Measurements from ENCODE around the gene LMNA. TPM values are rescaled to one million over a fixed set of nuclear protein-coding genes. Genes with fewer than 3 reads are reported as not detected.

Gene LMNA
- total and polyA plus RNA-seq, 4 donors = 60.4 to 160 (median 97.2) TPM

DNA sequence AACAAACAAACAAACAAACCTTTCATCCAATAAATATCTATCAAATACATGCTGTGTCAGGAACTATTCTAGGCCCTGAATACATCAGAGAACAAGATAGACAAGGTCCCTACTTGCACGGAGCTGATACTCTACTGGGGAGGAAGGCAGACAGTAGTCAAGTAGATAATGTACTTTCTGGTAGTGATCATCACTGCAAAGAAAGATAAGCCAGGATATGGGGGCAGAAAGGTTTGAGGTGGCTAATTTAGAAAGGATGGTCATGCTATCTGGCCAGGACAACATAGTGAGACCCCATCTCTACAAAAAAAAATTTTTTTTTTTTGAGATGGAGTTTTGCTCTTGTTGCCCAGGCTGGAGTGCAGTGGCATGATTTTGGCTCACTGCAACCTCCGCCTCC lies 22.9 kb upstream of the LMNA start:
- 79% methylated on average over 2 of the region's 2 CpGs for WGBS
- no peak for TF ChIP-seq FOXA2 (IDR thresholded peaks at IDR 0.05)
- TF ChIP-seq HNF4A (conservative IDR thresholded peaks at IDR 0.05) = no peak
- TF ChIP-seq TAF1 (conservative IDR thresholded peaks at IDR 0.05) = no peak
- TF ChIP-seq, protein P1, sequence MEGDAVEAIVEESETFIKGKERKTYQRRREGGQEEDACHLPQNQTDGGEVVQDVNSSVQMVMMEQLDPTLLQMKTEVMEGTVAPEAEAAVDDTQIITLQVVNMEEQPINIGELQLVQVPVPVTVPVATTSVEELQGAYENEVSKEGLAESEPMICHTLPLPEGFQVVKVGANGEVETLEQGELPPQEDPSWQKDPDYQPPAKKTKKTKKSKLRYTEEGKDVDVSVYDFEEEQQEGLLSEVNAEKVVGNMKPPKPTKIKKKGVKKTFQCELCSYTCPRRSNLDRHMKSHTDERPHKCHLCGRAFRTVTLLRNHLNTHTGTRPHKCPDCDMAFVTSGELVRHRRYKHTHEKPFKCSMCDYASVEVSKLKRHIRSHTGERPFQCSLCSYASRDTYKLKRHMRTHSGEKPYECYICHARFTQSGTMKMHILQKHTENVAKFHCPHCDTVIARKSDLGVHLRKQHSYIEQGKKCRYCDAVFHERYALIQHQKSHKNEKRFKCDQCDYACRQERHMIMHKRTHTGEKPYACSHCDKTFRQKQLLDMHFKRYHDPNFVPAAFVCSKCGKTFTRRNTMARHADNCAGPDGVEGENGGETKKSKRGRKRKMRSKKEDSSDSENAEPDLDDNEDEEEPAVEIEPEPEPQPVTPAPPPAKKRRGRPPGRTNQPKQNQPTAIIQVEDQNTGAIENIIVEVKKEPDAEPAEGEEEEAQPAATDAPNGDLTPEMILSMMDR (IDR thresholded peaks at IDR 0.05; ENCODE audit: low read depth, low read length, missing input control) = no peak
- no peak for TF ChIP-seq RAD21 (IDR thresholded peaks at IDR 0.05)
- TF ChIP-seq, protein P2, sequence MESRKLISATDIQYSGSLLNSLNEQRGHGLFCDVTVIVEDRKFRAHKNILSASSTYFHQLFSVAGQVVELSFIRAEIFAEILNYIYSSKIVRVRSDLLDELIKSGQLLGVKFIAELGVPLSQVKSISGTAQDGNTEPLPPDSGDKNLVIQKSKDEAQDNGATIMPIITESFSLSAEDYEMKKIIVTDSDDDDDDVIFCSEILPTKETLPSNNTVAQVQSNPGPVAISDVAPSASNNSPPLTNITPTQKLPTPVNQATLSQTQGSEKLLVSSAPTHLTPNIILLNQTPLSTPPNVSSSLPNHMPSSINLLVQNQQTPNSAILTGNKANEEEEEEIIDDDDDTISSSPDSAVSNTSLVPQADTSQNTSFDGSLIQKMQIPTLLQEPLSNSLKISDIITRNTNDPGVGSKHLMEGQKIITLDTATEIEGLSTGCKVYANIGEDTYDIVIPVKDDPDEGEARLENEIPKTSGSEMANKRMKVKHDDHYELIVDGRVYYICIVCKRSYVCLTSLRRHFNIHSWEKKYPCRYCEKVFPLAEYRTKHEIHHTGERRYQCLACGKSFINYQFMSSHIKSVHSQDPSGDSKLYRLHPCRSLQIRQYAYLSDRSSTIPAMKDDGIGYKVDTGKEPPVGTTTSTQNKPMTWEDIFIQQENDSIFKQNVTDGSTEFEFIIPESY (IDR thresholded peaks at IDR 0.05) = no peak
- TF ChIP-seq YY1 (IDR thresholded peaks at IDR 0.05) = no peak
- no peak for TF ChIP-seq SP1 (IDR thresholded peaks at IDR 0.05)
- TF ChIP-seq NR2F2 (IDR thresholded peaks at IDR 0.05) = no peak

DNA sequence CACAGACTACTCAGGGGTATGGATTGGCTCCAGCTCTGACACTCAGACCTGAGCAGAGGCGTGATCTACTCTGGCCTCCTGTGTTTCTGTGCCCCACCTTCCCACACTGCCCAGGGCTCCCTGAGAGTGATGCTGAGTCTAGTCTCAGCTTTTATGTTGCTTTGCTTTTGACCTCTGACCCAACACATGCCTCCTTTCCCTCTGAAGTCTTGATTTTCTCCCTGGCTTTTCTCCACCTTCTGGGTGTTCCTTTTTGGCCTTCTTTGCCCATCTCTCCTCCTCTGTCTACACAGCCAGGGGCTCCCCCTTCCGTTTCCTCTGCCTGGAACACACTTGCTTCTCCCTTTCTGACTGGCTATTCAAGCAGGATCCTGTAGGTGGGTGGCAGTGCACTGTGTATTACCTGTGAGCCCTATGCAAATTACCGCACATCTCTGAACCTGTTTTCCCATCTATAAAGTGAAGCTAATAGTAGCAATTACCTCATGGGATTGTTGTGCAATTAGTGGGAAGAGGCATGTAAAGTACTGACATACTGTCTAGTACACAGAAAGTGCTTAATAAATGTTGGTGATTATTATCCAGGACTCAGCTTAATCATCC lies 18.5 kb upstream of the LMNA start:
- Histone ChIP-seq H3K9me3 (ENCODE audit: control insufficient read depth in 4 of 4, low read length in 3 of 4) (no peaks in the 10 kb centered on the region), H3K9ac (ENCODE audit: low read depth in 1 of 2, low read length in 2 of 2) (no peak overlapping the region), H3K4me1 (ENCODE audit: control insufficient read depth in 4 of 4, insufficient read depth in 4 of 4, low read length in 3 of 4) (peaks cover 0 to 3% (median 2%) of the 10 kb centered on the region in 4 donors), H3K36me3 (ENCODE audit: control insufficient read depth in 4 of 4, insufficient read depth in 3 of 4, low read depth in 1 of 4, low read length in 3 of 4) (no peaks in the 10 kb centered on the region), H3K4me3 (ENCODE audit: low read depth in 1 of 3, low read length in 3 of 3) (no peak overlapping the region), H3K27me3 (ENCODE audit: control insufficient read depth in 4 of 4, insufficient read depth in 4 of 4, low read length in 3 of 4) (no peaks in the 10 kb centered on the region), H3K27ac (ENCODE audit: low read depth in 1 of 2, low read length in 2 of 2) (peak overlapping the region in 1 of 2 donors; percentile 35)
- TF ChIP-seq, protein P3, sequence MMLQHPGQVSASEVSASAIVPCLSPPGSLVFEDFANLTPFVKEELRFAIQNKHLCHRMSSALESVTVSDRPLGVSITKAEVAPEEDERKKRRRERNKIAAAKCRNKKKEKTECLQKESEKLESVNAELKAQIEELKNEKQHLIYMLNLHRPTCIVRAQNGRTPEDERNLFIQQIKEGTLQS (IDR thresholded peaks at IDR 0.05) = no peak
- TF ChIP-seq EGR1 (IDR thresholded peaks at IDR 0.05; ENCODE audit: low read depth in 2 of 2) = no peak
- no peak for TF ChIP-seq HNF4G (IDR thresholded peaks at IDR 0.05)
- no peak for TF ChIP-seq YY1 (IDR thresholded peaks at IDR 0.05)
- no peak for TF ChIP-seq TAF1 (conservative IDR thresholded peaks at IDR 0.05)
- TF ChIP-seq GABPA (IDR thresholded peaks at IDR 0.05 in 1 of 2, conservative IDR thresholded peaks at IDR 0.05 in 1 of 2) = no peak
- TF ChIP-seq, protein P4, sequence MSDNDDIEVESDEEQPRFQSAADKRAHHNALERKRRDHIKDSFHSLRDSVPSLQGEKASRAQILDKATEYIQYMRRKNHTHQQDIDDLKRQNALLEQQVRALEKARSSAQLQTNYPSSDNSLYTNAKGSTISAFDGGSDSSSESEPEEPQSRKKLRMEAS (IDR thresholded peaks at IDR 0.05) = no peak
- TF ChIP-seq, protein P2 (IDR thresholded peaks at IDR 0.05) = no peak
- TF ChIP-seq, protein P5, sequence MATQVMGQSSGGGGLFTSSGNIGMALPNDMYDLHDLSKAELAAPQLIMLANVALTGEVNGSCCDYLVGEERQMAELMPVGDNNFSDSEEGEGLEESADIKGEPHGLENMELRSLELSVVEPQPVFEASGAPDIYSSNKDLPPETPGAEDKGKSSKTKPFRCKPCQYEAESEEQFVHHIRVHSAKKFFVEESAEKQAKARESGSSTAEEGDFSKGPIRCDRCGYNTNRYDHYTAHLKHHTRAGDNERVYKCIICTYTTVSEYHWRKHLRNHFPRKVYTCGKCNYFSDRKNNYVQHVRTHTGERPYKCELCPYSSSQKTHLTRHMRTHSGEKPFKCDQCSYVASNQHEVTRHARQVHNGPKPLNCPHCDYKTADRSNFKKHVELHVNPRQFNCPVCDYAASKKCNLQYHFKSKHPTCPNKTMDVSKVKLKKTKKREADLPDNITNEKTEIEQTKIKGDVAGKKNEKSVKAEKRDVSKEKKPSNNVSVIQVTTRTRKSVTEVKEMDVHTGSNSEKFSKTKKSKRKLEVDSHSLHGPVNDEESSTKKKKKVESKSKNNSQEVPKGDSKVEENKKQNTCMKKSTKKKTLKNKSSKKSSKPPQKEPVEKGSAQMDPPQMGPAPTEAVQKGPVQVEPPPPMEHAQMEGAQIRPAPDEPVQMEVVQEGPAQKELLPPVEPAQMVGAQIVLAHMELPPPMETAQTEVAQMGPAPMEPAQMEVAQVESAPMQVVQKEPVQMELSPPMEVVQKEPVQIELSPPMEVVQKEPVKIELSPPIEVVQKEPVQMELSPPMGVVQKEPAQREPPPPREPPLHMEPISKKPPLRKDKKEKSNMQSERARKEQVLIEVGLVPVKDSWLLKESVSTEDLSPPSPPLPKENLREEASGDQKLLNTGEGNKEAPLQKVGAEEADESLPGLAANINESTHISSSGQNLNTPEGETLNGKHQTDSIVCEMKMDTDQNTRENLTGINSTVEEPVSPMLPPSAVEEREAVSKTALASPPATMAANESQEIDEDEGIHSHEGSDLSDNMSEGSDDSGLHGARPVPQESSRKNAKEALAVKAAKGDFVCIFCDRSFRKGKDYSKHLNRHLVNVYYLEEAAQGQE (IDR thresholded peaks at IDR 0.05) = no peak
- no peak for TF ChIP-seq RXRA (IDR thresholded peaks at IDR 0.05)
- TF ChIP-seq FOXA1 (IDR thresholded peaks at IDR 0.05) = no peak
- no peak for TF ChIP-seq FOXA2 (IDR thresholded peaks at IDR 0.05)
- TF ChIP-seq JUND (IDR thresholded peaks at IDR 0.05) = no peak
- no peak for TF ChIP-seq HNF4A (conservative IDR thresholded peaks at IDR 0.05)
- TF ChIP-seq NR2F2 (IDR thresholded peaks at IDR 0.05) = no peak
- no peak for TF ChIP-seq RAD21 (IDR thresholded peaks at IDR 0.05)
- TF ChIP-seq, protein P1 (IDR thresholded peaks at IDR 0.05; ENCODE audit: low read depth, low read length, missing input control) = no peak
- TF ChIP-seq SP1 (IDR thresholded peaks at IDR 0.05) = no peak
- WGBS = 90% methylated on average over 3 of the region's 3 CpGs
- DNase-seq (ENCODE audit: low spot score) = no peak

More for the DNA sequence above, 22.9 kb upstream of the LMNA start:
- H3K9me3 ChIP-seq (ENCODE audit: control insufficient read depth in 4 of 4, low read length in 3 of 4) = no peaks in the 10 kb centered on the region
- no peaks in the 10 kb centered on the region for H3K27me3 ChIP-seq (ENCODE audit: control insufficient read depth in 4 of 4, insufficient read depth in 4 of 4, low read length in 3 of 4)
- H3K27ac ChIP-seq (ENCODE audit: low read depth in 1 of 2, low read length in 2 of 2) = no peak overlapping the region
- peaks cover 0 to 10% (median 2%) of the 10 kb centered on the region in 4 donors for H3K4me1 ChIP-seq (ENCODE audit: control insufficient read depth in 4 of 4, insufficient read depth in 4 of 4, low read length in 3 of 4)
- no peak for DNase-seq (ENCODE audit: low spot score)
- H3K4me3 ChIP-seq (ENCODE audit: low read depth in 1 of 3, low read length in 3 of 3) = no peak overlapping the region
- no peak overlapping the region for H3K9ac ChIP-seq (ENCODE audit: low read depth in 1 of 2, low read length in 2 of 2)
- no peaks in the 10 kb centered on the region for H3K36me3 ChIP-seq (ENCODE audit: control insufficient read depth in 4 of 4, insufficient read depth in 3 of 4, low read depth in 1 of 4, low read length in 3 of 4)

All from liver (tissue), 9 donors.